KMS-11 (cell line): Measurements from ENCODE around the gene MAS1L.

Experiments
- H2AFZ ChIP-seq: fragments of 200-600 bp; sonication (generic); 2 replicates; pipeline ENCODE4 v1.6.1; 2016; ENCODE audit warnings: antibody characterized with exemption, mixed run types, low read depth
- H3K27ac ChIP-seq: fragments of 200-600 bp; sonication (generic); 2 replicates; pipeline ENCODE4 v1.6.1; 2016; ENCODE audit warnings: mild to moderate bottlenecking, mixed run types
- H3K27me3 ChIP-seq: fragments of 200-600 bp; sonication (generic); 2 replicates; pipeline ENCODE4 v1.6.1; 2017; ENCODE audit warnings: mild to moderate bottlenecking, low read depth, mixed run types, moderate library complexity; ENCODE audit not compliant: insufficient read depth
- H3K36me3 ChIP-seq: fragments of 200-600 bp; sonication (generic); 2 replicates; pipeline ENCODE4 v1.6.1; 2017; ENCODE audit warnings: mild to moderate bottlenecking, mixed run types; ENCODE audit not compliant: insufficient read depth
- H3K4me1 ChIP-seq: fragments of 200-600 bp; sonication (generic); 2 replicates; pipeline ENCODE4 v1.6.1; 2016; ENCODE audit warnings: mild to moderate bottlenecking, low read depth, mixed run types; ENCODE audit not compliant: poor library complexity, severe bottlenecking
- H3K4me2 ChIP-seq: fragments of 200-600 bp; sonication (generic); 2 replicates; pipeline ENCODE4 v1.7.0; 2016; ENCODE audit warnings: mild to moderate bottlenecking, mixed run types
- H3K4me3 ChIP-seq: fragments of 200-600 bp; sonication (generic); IDR thresholded peaks from 2 replicates; pipeline ENCODE4 v1.6.1; 2017; ENCODE audit warnings: low read depth, low read length, mixed read lengths; ENCODE audit not compliant: insufficient read depth
- H3K79me2 ChIP-seq: fragments of 200-600 bp; sonication (generic); 2 replicates; pipeline ENCODE4 v1.6.1; 2016; ENCODE audit warnings: low read depth, mixed run types; ENCODE audit not compliant: insufficient read depth
- H3K9ac ChIP-seq: fragments of 200-600 bp; sonication (generic); 2 replicates; pipeline ENCODE4 v1.6.1; 2016; ENCODE audit warnings: mild to moderate bottlenecking, mixed run types
- H4K20me1 ChIP-seq: fragments of 200-600 bp; sonication (generic); 2 replicates; pipeline ENCODE4 v1.6.1; 2016; ENCODE audit warnings: mild to moderate bottlenecking, mixed run types; ENCODE audit not compliant: insufficient read depth
- TF ChIP-seq, protein P1 (sequence below): fragments of 200-600 bp; sonication (generic); conservative IDR thresholded peaks from 2 replicates; pipeline ENCODE4 v1.6.1; 2017; ENCODE audit warnings: low read depth, mild to moderate bottlenecking, antibody characterized with exemption, low read length, moderate library complexity, mixed read lengths

Gene MAS1L

GRCh38 chr6:29490055-29490454, 2.3 kb upstream of the MAS1L start:
- Histone ChIP-seq H3K4me3 (no peak overlapping the region), H3K36me3 (no peaks in the 10 kb centered on the region), H3K9ac (no peak overlapping the region), H2AFZ (no peak overlapping the region), H3K4me1 (no peaks in the 10 kb centered on the region), H3K79me2 (no peaks in the 10 kb centered on the region), H3K27ac (no peak overlapping the region), H3K27me3 (no peaks in the 10 kb centered on the region), H4K20me1 (no peaks in the 10 kb centered on the region), H3K4me2 (no peak overlapping the region)
- TF ChIP-seq, protein P1, sequence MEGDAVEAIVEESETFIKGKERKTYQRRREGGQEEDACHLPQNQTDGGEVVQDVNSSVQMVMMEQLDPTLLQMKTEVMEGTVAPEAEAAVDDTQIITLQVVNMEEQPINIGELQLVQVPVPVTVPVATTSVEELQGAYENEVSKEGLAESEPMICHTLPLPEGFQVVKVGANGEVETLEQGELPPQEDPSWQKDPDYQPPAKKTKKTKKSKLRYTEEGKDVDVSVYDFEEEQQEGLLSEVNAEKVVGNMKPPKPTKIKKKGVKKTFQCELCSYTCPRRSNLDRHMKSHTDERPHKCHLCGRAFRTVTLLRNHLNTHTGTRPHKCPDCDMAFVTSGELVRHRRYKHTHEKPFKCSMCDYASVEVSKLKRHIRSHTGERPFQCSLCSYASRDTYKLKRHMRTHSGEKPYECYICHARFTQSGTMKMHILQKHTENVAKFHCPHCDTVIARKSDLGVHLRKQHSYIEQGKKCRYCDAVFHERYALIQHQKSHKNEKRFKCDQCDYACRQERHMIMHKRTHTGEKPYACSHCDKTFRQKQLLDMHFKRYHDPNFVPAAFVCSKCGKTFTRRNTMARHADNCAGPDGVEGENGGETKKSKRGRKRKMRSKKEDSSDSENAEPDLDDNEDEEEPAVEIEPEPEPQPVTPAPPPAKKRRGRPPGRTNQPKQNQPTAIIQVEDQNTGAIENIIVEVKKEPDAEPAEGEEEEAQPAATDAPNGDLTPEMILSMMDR, result no peak

DNA sequence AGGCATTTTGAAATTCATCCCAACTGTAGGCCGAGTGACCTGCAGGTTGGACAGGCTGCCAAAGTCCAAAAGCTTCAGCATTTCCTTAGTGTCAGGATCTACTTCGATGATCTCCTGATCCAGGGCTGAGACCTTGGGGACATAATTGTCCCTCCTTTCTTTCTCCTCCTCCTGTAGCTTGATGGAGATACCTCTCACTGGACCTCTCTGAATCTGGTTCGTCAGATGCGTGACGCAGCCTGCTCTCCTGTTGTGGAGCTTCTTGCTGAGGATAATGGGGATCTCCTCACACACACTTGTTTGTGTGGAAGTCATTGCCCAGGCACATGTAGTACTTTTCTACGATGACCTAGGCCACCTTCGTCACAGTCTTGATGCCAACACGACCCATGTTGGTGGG, 1.5 kb upstream of the MAS1L start:
- Histone ChIP-seq H3K36me3 (no peaks in the 10 kb centered on the region), H4K20me1 (no peaks in the 10 kb centered on the region), H3K4me3 (no peak overlapping the region), H3K27me3 (no peaks in the 10 kb centered on the region), H3K4me1 (no peaks in the 10 kb centered on the region), H3K9ac (no peak overlapping the region), H3K27ac (no peak overlapping the region), H3K4me2 (no peak overlapping the region), H2AFZ (no peak overlapping the region), H3K79me2 (no peaks in the 10 kb centered on the region)
- TF ChIP-seq, protein P1, result no peak

DNA sequence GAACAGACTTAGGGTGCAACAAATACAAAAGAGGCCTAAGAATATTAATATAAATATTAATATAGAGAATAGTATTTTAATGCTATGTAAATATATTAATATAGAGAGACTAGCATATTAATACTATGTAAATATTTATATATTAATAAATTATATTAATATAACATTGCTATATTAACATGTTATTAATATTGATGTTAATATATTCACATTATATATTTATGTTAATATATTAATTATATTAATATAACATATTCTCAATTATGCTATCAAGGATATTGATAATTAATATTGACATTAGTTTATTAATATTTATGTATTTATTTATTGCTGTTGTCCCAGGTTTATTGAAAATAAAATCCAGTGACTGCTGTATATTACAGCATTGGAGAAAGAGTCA, 1.1 kb upstream of the MAS1L start:
- Histone ChIP-seq H3K27me3 (no peaks in the 10 kb centered on the region), H3K4me3 (no peak overlapping the region), H3K9ac (no peak overlapping the region), H4K20me1 (no peaks in the 10 kb centered on the region), H3K4me2 (no peak overlapping the region), H3K27ac (no peak overlapping the region), H3K4me1 (no peaks in the 10 kb centered on the region), H3K79me2 (no peaks in the 10 kb centered on the region), H3K36me3 (no peaks in the 10 kb centered on the region), H2AFZ (no peak overlapping the region)
- TF ChIP-seq, protein P1, result no peak

- no peak overlapping the region for H2AFZ ChIP-seq
- no peaks in the 10 kb centered on the region for H4K20me1 ChIP-seq
- H3K36me3 ChIP-seq, result no peaks in the 10 kb centered on the region
- no peak overlapping the region for H3K4me3 ChIP-seq
- TF ChIP-seq, protein P1, result no peak
- H3K79me2 ChIP-seq, result no peaks in the 10 kb centered on the region
- no peak overlapping the region for H3K4me2 ChIP-seq
- no peak overlapping the region for H3K9ac ChIP-seq
- H3K27me3 ChIP-seq, result no peaks in the 10 kb centered on the region
- no peak overlapping the region for H3K27ac ChIP-seq
- H3K4me1 ChIP-seq, result no peaks in the 10 kb centered on the region
Measured at GRCh38 chr6:29487131-29487530, 625 bp downstream of the MAS1L start.

DNA sequence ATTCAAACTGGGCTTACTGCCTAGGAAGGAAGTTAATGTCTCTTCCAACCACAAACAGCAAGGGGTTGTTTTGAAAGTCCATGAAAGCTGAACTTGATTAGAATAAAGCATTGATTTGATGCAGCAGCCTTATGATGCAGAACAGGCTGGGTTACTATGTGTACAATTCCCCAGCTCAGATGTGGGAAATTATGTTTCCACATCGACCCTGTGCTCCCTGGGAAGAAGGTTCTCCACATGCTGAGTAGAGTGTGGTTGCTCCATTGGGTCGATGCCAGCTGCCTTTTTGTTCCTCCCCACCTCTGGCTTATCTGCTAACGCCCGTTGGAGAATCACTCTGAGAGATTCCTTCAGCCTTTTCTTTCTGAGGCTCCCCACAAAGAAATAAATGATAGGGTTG, 1.2 kb downstream of the MAS1L start:
- no peaks in the 10 kb centered on the region for H3K4me1 ChIP-seq
- no peaks in the 10 kb centered on the region for H4K20me1 ChIP-seq
- H3K79me2 ChIP-seq, result no peaks in the 10 kb centered on the region
- no peaks in the 10 kb centered on the region for H3K36me3 ChIP-seq
- no peaks in the 10 kb centered on the region for H3K27me3 ChIP-seq
- TF ChIP-seq, protein P1, result no peak
- no peak overlapping the region for H3K4me2 ChIP-seq
- no peak overlapping the region for H2AFZ ChIP-seq
- no peak overlapping the region for H3K27ac ChIP-seq
- H3K4me3 ChIP-seq, result no peak overlapping the region
- H3K9ac ChIP-seq, result no peak overlapping the region
